Common myeloid progenitor, CD34-positive (primary cell): Measurements from ENCODE around the gene NUS1.
A peak's percentile ranks its signal among the peaks of the same experiment; 100 is the strongest.
"Not testable (repeated sequence)": the region's sequence is repeated elsewhere in the genome, so short reads cannot be mapped to it uniquely, and the experiment has no call there.

Experiments used
- CTCF ChIA-PET: fragments of 350-600 bp; sonication (Branson Sonifier 250); formaldehyde crosslinking; loops from one replicate; lab custom pipeline; 2021; ENCODE audit warnings: antibody characterized with exemption; lab: Charles Lee
- POLR2A ChIA-PET: fragments of 350-600 bp; sonication (Branson Sonifier 250); formaldehyde crosslinking; loops from one replicate; lab custom pipeline; 2021; ENCODE audit warnings: antibody characterized with exemption; lab: Charles Lee
- DNase-seq, 3 donors: peaks; one replicate each; pipeline versions ENCODE4 v3.0.0 to v3.0.0-alpha.2; 2013
- H3K27ac ChIP-seq, 2 experiments: 1 replicate in 1 of 2; 2 replicates in 1 of 2; pipeline ENCODE4 v1.7.0; 2013; ENCODE audit warnings: inconsistent platforms in 2 of 2, low read length in 2 of 2, mild to moderate bottlenecking in 2 of 2, low read depth in 1 of 2, moderate library complexity in 1 of 2; ENCODE audit not compliant: severe bottlenecking in 2 of 2, insufficient read depth in 1 of 2, poor library complexity in 1 of 2
- H3K27me3 ChIP-seq, 5 experiments: replicated peaks in 2 of 5; 1 replicate in 3 of 5; 2 replicates in 2 of 5; pipeline versions ENCODE4 v1.6.1 to v1.7.0; 2013; ENCODE audit warnings: low read length in 4 of 5, mild to moderate bottlenecking in 2 of 5, moderate library complexity in 2 of 5, inconsistent platforms in 1 of 5; ENCODE audit not compliant: insufficient read depth in 5 of 5, control insufficient read depth in 4 of 5
- H3K36me3 ChIP-seq, 4 experiments: 1 replicate in 2 of 4; 2 replicates in 2 of 4; pipeline versions ENCODE4 v1.6.1 to v1.7.0; 2013; ENCODE audit warnings: low read length in 3 of 4, control low read depth in 1 of 4, mild to moderate bottlenecking in 1 of 4; ENCODE audit not compliant: control insufficient read depth in 4 of 4, insufficient read depth in 4 of 4
- H3K4me1 ChIP-seq, 4 experiments: 1 replicate in 3 of 4; 2 replicates in 1 of 4; pipeline versions ENCODE4 v1.6.1 to v1.7.1; 2013; ENCODE audit warnings: low read length in 3 of 4, mild to moderate bottlenecking in 3 of 4, control low read depth in 1 of 4, inconsistent platforms in 1 of 4, moderate library complexity in 1 of 4; ENCODE audit not compliant: control insufficient read depth in 4 of 4, insufficient read depth in 4 of 4; ENCODE audit errors: control extremely low read depth in 1 of 4
- H3K4me3 ChIP-seq, 7 experiments: 1 replicate in 4 of 7; 2 replicates in 3 of 7; pipeline versions ENCODE4 v1.5.1 to v1.7.0; 2013; ENCODE audit warnings: mild to moderate bottlenecking in 7 of 7, low read length in 6 of 7, moderate library complexity in 6 of 7, inconsistent platforms in 2 of 7, low read depth in 2 of 7, control low read depth in 1 of 7; ENCODE audit not compliant: insufficient read depth in 4 of 7, control insufficient read depth in 1 of 7; ENCODE audit errors: extremely low read depth in 1 of 7
- H3K9me3 ChIP-seq, 5 experiments: 1 replicate in 4 of 5; 2 replicates in 1 of 5; pipeline versions ENCODE4 v1.6.1 to v1.7.1; 2013; ENCODE audit warnings: low read length in 4 of 5, mild to moderate bottlenecking in 2 of 5, inconsistent platforms in 1 of 5, low read depth in 1 of 5, moderate library complexity in 1 of 5; ENCODE audit not compliant: control insufficient read depth in 4 of 5, insufficient read depth in 2 of 5; ENCODE audit errors: control extremely low read depth in 1 of 5
- WGBS: methylation state at CpG from one replicate; pipeline ENCODE4 v1.1.5; 2013; ENCODE audit not compliant: insufficient coverage; 5-methylcytosine and 5-hydroxymethylcytosine counted together

NUS1 gene

GRCh38 chr6:117706504-117706903 is 31.2 kb downstream of the NUS1 start:
- H3K36me3 ChIP-seq = peaks cover 10 to 36% (median 17%) of the 10 kb centered on the region in 4 experiments
- H3K9me3 ChIP-seq = no peaks in the 10 kb centered on the region
- ChIA-PET POLR2A (no interaction called here), CTCF (interaction anchor here (1.6 kb wide), 1 partner anchor 27 kb away, joined by 4 read pairs; no protein-coding TSS in a partner anchor)
- H3K27ac ChIP-seq = no peak overlapping the region
- no peaks in the 10 kb centered on the region for H3K27me3 ChIP-seq
- peaks cover 0 to 12% (median 0%) of the 10 kb centered on the region in 4 experiments for H3K4me1 ChIP-seq
- DNase-seq = peak in 1 of 3 donors; percentile 9
- WGBS = 100% methylated on average over 1 of the region's 3 CpGs
- no peak overlapping the region for H3K4me3 ChIP-seq

GRCh38 chr6:117706936-117707509 is 31.8 kb downstream of the NUS1 start:
- peak in 1 of 3 donors; percentile 27 for DNase-seq
- H3K27me3 ChIP-seq, H3K9me3 ChIP-seq, H3K4me3 ChIP-seq, H3K27ac ChIP-seq, POLR2A ChIA-PET: not testable (repeated sequence)
- Histone ChIP-seq H3K4me1 (peaks cover 0 to 12% (median 0%) of the 10 kb centered on the region in 4 experiments), H3K36me3 (peaks cover 10 to 33% (median 17%) of the 10 kb centered on the region in 4 experiments)
- whole genome bisulfite sequencing = no CpG with 5 or more reads among the region's 7 CpGs
- CTCF ChIA-PET = interaction anchor here (1.6 kb wide), 1 partner anchor 28 kb away, joined by 4 read pairs; no protein-coding TSS in a partner anchor

GRCh38 chr6:117711369-117711768 is 36.1 kb downstream of the NUS1 start:
- H3K4me3 ChIP-seq = no peak overlapping the region
- peak in 2 of 3 donors; percentile 27 to 31 for DNase-seq
- no peaks in the 10 kb centered on the region for H3K27me3 ChIP-seq
- POLR2A ChIA-PET = no interaction called here
- H3K36me3 ChIP-seq = peaks cover 0 to 4% (median 3%) of the 10 kb centered on the region in 4 experiments
- H3K9me3 ChIP-seq = no peaks in the 10 kb centered on the region
- CTCF ChIA-PET = interaction anchor here (0.9 to 1.3 kb wide), 2 partner anchors 9 to 32 kb away, joined by 3 read pairs; no protein-coding TSS in a partner anchor
- no peak overlapping the region for H3K27ac ChIP-seq
- H3K4me1 ChIP-seq = peaks cover 0 to 7% (median 0%) of the 10 kb centered on the region in 4 experiments

GRCh38 chr6:117718895-117719294 is 43.6 kb downstream of the NUS1 start:
- CTCF ChIA-PET = interaction anchor here (0.6 kb wide), 1 partner anchor 320 kb away, joined by 3 read pairs; no protein-coding TSS in a partner anchor
- POLR2A ChIA-PET = no interaction called here
- Histone ChIP-seq H3K4me3 (no peak overlapping the region), H3K27me3 (no peaks in the 10 kb centered on the region), H3K4me1 (no peaks in the 10 kb centered on the region), H3K27ac (no peak overlapping the region), H3K36me3 (no peaks in the 10 kb centered on the region), H3K9me3 (peaks cover 0 to 2% (median 0%) of the 10 kb centered on the region in 5 experiments)
- no peak for DNase-seq

- H3K4me1 ChIP-seq, POLR2A ChIA-PET, H3K27me3 ChIP-seq, CTCF ChIA-PET, H3K36me3 ChIP-seq, H3K27ac ChIP-seq, H3K9me3 ChIP-seq, DNase-seq, H3K4me3 ChIP-seq: not testable (repeated sequence)
- 94% methylated on average over 12 of the region's 12 CpGs for WGBS
These were observed 46.3 kb downstream of the NUS1 start for GRCh38 chr6:117721520-117721919.

- H3K36me3 ChIP-seq = no peaks in the 10 kb centered on the region
- no peaks in the 10 kb centered on the region for H3K9me3 ChIP-seq
- H3K4me1 ChIP-seq = no peaks in the 10 kb centered on the region
- H3K27me3 ChIP-seq = no peaks in the 10 kb centered on the region
- CTCF ChIA-PET = interaction anchor here (1.1 kb wide), 1 partner anchor 16 kb away, joined by 5 read pairs; no protein-coding TSS in a partner anchor
- WGBS = no CpG with 5 or more reads among the region's 1 CpG
- no peak overlapping the region for H3K4me3 ChIP-seq
- DNase-seq = no peak
- POLR2A ChIA-PET = no interaction called here
- H3K27ac ChIP-seq = no peak overlapping the region
These were observed 53.4 kb downstream of the NUS1 start for GRCh38 chr6:117728626-117729025.

GRCh38 chr6:117729613-117730012 is 54.3 kb downstream of the NUS1 start:
- WGBS = no CpG with 5 or more reads among the region's 1 CpG
- CTCF ChIA-PET = interaction anchor here (1.1 kb wide), 1 partner anchor 15 kb away, joined by 5 read pairs; no protein-coding TSS in a partner anchor
- no peaks in the 10 kb centered on the region for H3K4me1 ChIP-seq

More at GRCh38 chr6:117729613-117730012, 54.3 kb downstream of the NUS1 start:
- no peak for DNase-seq
- POLR2A ChIA-PET = no interaction called here
- no peaks in the 10 kb centered on the region for H3K27me3 ChIP-seq
- H3K9me3 ChIP-seq = no peaks in the 10 kb centered on the region
- H3K27ac ChIP-seq = no peak overlapping the region
- no peak overlapping the region for H3K4me3 ChIP-seq
- H3K36me3 ChIP-seq = no peaks in the 10 kb centered on the region
